ENCODE measurements around the gene OGDH. TPM values are rescaled to one million over a fixed set of nuclear protein-coding genes. Genes with fewer than 3 reads are reported as not detected.

OGDH gene
- total and polyA plus RNA-seq, 10 of the 15 experiments (the other 5 are each of a cell fraction or from before 2014, with no cell fraction given): 4.1 to 103 (median 48.4) TPM

DNA sequence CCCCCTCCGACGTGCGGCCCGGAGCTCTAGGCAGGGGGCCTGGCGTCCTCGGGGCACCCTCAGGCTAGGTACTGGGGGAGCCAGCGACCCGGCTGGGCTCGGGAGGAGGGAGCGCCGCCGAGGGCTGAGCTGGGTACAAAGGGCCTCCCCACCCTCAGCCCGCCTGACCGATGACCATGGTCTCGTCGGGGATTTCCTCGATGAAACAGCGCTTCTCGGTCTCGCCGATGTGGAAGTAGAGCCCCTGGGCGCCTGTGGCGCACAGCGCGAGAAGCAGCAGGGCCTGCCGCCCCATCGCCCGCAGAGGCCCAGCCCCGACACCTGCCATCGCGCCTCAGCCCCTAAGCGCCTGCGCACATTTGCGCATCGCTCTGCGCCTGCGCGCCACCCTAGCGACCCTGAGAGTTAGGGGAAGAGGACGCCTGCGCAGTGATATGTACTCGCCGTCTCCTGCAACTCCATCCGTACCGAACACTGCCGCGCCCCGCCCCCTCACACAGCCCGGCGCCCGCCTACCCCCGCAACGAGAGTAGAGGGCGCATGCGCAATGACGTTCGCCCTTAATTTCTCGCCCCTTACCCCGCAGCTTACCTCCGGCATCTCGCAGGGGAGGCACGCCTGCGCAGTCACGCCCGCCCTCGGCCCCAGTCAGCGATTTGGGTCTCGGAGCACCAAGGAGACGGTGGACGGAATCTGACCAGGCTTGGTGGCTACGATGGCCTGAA lies 24.4 kb upstream of the OGDH start, which contains the start of gene TMED4:
TMED4 (minus strand) TSS at position 353 of the 725 bp plus-strand sequence; CDS start at position 328, 25 bp downstream.
- intact Hi-C loops (cut with micrococcal nuclease; ENCODE audit: unreplicated experiment) (loop anchor here (1.0 to 5.0 kb wide), 2 partner anchors 215 to 266 kb away; partner anchors contain the start of genes H2AZ2 and PPIA), in situ Hi-C loops (cut with MboI) (no loop called here)
- Histone ChIP-seq H3K9ac (ENCODE audit: control insufficient read depth, insufficient read depth, low read length) (peak within 1 kb of the TSS; percentile 91), H2AFZ (ENCODE audit: control insufficient read depth, low read depth, low read length) (peak within 1 kb of the TSS; percentile 89), H3K27ac (ENCODE audit: control insufficient read depth, insufficient read depth) (peak within 1 kb of the TSS; percentile 86), H3K4me1 (ENCODE audit: control insufficient read depth, insufficient read depth, low read length) (peaks cover 4% of the 10 kb centered on the region; the same call in 1 of the 2 replicates), H3K4me3 (peak within 1 kb of the TSS; percentile 83), H4K20me1 (ENCODE audit: control insufficient read depth, insufficient read depth) (no peaks in the 10 kb centered on the region), H3K79me2 (ENCODE audit: control insufficient read depth, insufficient read depth, low read length) (peaks cover 20% of the 10 kb centered on the region), H3K27me3 (replicated peaks in 1 of 2; ENCODE audit: control insufficient read depth in 2 of 2, insufficient read depth in 2 of 2, low read length in 1 of 2) (no peaks in the 10 kb centered on the region), H3K36me3 (ENCODE audit: control insufficient read depth in 2 of 2, insufficient read depth in 2 of 2, low read length in 1 of 2) (peaks cover 4 to 11% of the 10 kb centered on the region in 2 experiments), H3K4me2 (ENCODE audit: control insufficient read depth, insufficient read depth) (peak within 1 kb of the TSS; percentile 86), H3K9me3 (replicated peaks; ENCODE audit: control insufficient read depth, insufficient read depth, low read length) (no peaks in the 10 kb centered on the region)
- ChIA-PET RAD21 (ENCODE audit: unreplicated experiment) (interaction anchor here (0.7 to 3.5 kb wide), 5 partner anchors 9 to 418 kb away, joined by 3 to 26 read pairs (median 5); partner anchors contain the start of genes CCM2, DDX56, H2AZ2 and OGDH), CTCF (interaction anchor here (0.7 to 4.0 kb wide), 12 partner anchors 9 to 554 kb away, joined by 3 to 16 read pairs (median 3); partner anchors contain the start of gene H2AZ2), SMC1A (ENCODE audit: uncharacterized antibody, unreplicated experiment) (interaction anchor here (0.6 to 3.4 kb wide), 15 partner anchors 8 to 554 kb away, joined by 3 to 10 read pairs (median 4); partner anchors contain the start of genes DDX56 and H2AZ2), POLR2A (interaction anchor here (0.6 to 3.6 kb wide), 14 partner anchors 9 to 1968 kb away, joined by 3 to 20 read pairs (median 6); partner anchors contain the start of genes DDX56, H2AZ2 and OGDH)
- ATAC-seq (peak; percentile 92), FAIRE-seq (peak; percentile 98), DNase-seq (ENCODE audit: low read depth, low spot score) (peak; percentile 97)
- WGBS (ENCODE audit: insufficient coverage, insufficient replicate concordance, low lambda C conversion rate, missing lambda C conversion rate): under 1% methylated on average over 70 of the region's 71 CpGs
- BruUV-seq (replicated peaks): no TSS peak
- TF ChIP-seq RB1 (IDR thresholded peaks at IDR 0.05; ENCODE audit: borderline replicate concordance) (peak; percentile 46; the same call in 1 of the 2 replicates), ZNF207 (IDR thresholded peaks at IDR 0.05; ENCODE audit: borderline replicate concordance) (peak; percentile 68), IKZF1 (conservative IDR thresholded peaks at IDR 0.05) (peak; percentile 99), SMAD5 (IDR thresholded peaks at IDR 0.05; ENCODE audit: low read depth) (0 out of 2 replicates have a peak, but pooled peaks have one; percentile 18), REST (IDR thresholded peaks at IDR 0.05; ENCODE audit: low read depth, low read length) (0 out of 2 replicates have a peak, but pooled peaks have one; percentile 21), NR2C2 (IDR thresholded peaks at IDR 0.05; ENCODE audit: borderline replicate concordance, control insufficient read depth, insufficient read length, low read depth) (no peak), ZSCAN29 (IDR thresholded peaks at IDR 0.05) (no peak), SMARCA5 (IDR thresholded peaks at IDR 0.05) (no peak)
- TF ChIP-seq, protein P1, sequence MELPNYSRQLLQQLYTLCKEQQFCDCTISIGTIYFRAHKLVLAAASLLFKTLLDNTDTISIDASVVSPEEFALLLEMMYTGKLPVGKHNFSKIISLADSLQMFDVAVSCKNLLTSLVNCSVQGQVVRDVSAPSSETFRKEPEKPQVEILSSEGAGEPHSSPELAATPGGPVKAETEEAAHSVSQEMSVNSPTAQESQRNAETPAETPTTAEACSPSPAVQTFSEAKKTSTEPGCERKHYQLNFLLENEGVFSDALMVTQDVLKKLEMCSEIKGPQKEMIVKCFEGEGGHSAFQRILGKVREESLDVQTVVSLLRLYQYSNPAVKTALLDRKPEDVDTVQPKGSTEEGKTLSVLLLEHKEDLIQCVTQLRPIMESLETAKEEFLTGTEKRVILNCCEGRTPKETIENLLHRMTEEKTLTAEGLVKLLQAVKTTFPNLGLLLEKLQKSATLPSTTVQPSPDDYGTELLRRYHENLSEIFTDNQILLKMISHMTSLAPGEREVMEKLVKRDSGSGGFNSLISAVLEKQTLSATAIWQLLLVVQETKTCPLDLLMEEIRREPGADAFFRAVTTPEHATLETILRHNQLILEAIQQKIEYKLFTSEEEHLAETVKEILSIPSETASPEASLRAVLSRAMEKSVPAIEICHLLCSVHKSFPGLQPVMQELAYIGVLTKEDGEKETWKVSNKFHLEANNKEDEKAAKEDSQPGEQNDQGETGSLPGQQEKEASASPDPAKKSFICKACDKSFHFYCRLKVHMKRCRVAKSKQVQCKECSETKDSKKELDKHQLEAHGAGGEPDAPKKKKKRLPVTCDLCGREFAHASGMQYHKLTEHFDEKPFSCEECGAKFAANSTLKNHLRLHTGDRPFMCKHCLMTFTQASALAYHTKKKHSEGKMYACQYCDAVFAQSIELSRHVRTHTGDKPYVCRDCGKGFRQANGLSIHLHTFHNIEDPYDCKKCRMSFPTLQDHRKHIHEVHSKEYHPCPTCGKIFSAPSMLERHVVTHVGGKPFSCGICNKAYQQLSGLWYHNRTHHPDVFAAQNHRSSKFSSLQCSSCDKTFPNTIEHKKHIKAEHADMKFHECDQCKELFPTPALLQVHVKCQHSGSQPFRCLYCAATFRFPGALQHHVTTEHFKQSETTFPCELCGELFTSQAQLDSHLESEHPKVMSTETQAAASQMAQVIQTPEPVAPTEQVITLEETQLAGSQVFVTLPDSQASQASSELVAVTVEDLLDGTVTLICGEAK (IDR thresholded peaks at IDR 0.05; ENCODE audit: borderline replicate concordance): no peak
- TF ChIP-seq, protein P2, sequence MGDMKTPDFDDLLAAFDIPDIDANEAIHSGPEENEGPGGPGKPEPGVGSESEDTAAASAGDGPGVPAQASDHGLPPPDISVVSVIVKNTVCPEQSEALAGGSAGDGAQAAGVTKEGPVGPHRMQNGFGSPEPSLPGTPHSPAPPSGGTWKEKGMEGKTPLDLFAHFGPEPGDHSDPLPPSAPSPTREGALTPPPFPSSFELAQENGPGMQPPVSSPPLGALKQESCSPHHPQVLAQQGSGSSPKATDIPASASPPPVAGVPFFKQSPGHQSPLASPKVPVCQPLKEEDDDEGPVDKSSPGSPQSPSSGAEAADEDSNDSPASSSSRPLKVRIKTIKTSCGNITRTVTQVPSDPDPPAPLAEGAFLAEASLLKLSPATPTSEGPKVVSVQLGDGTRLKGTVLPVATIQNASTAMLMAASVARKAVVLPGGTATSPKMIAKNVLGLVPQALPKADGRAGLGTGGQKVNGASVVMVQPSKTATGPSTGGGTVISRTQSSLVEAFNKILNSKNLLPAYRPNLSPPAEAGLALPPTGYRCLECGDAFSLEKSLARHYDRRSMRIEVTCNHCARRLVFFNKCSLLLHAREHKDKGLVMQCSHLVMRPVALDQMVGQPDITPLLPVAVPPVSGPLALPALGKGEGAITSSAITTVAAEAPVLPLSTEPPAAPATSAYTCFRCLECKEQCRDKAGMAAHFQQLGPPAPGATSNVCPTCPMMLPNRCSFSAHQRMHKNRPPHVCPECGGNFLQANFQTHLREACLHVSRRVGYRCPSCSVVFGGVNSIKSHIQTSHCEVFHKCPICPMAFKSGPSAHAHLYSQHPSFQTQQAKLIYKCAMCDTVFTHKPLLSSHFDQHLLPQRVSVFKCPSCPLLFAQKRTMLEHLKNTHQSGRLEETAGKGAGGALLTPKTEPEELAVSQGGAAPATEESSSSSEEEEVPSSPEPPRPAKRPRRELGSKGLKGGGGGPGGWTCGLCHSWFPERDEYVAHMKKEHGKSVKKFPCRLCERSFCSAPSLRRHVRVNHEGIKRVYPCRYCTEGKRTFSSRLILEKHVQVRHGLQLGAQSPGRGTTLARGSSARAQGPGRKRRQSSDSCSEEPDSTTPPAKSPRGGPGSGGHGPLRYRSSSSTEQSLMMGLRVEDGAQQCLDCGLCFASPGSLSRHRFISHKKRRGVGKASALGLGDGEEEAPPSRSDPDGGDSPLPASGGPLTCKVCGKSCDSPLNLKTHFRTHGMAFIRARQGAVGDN (IDR thresholded peaks at IDR 0.05): peak; percentile 60; the same call in 1 of the 2 replicates
